Fibroblast of lung (primary cell): ENCODE results near the gene LUC7L. TPM values are rescaled to one million over a fixed set of nuclear protein-coding genes. Genes with fewer than 3 reads are reported as not detected.

ENCODE experiments used
- DNase-seq, 2 donors: peaks; one replicate each; pipeline versions ENCODE4 v3.0.0 to v3.0.0-alpha.2; 2010; ENCODE audit warnings: low read depth in 2 of 2
- H2AFZ ChIP-seq: 2 replicates; pipeline ENCODE4 v1.5.1; 2012; ENCODE audit warnings: low read length, control low read depth, inconsistent platforms
- H3K27ac ChIP-seq: 2 replicates; pipeline ENCODE4 v1.5.1; 2011; ENCODE audit warnings: low read length, control low read depth; ENCODE audit not compliant: insufficient read depth
- H3K27me3 ChIP-seq: 2 replicates; pipeline ENCODE4 v1.5.1; 2011; ENCODE audit warnings: mild to moderate bottlenecking, low read length; ENCODE audit not compliant: control insufficient read depth, insufficient read depth
- H3K36me3 ChIP-seq: 2 replicates; pipeline ENCODE4 v1.5.1; 2011; ENCODE audit warnings: low read length; ENCODE audit not compliant: control insufficient read depth, insufficient read depth
- H3K4me1 ChIP-seq: 2 replicates; pipeline ENCODE4 v1.5.1; 2011; ENCODE audit warnings: low read length; ENCODE audit not compliant: control insufficient read depth, insufficient read depth; ENCODE audit errors: extremely low read depth
- H3K4me2 ChIP-seq: 2 replicates; pipeline ENCODE4 v1.5.1; 2011; ENCODE audit warnings: low read length, control low read depth; ENCODE audit not compliant: insufficient read depth; ENCODE audit errors: extremely low read depth
- H3K4me3 ChIP-seq, 4 experiments: fragments of 200-600 bp in 1 of 4; sonication (generic) in 1 of 4; replicated peaks in 1 of 4; 2 replicates each; pipeline ENCODE4 v1.5.1; 2011 to 2016; ENCODE audit warnings: low read length in 4 of 4, low read depth in 3 of 4, mild to moderate bottlenecking in 3 of 4, control low read depth in 2 of 4, inconsistent platforms in 1 of 4, mixed read lengths in 1 of 4; ENCODE audit not compliant: insufficient read depth in 1 of 4; ENCODE audit errors: control extremely low read depth in 1 of 4
- H3K79me2 ChIP-seq: 2 replicates; pipeline ENCODE4 v1.5.1; 2012; ENCODE audit warnings: mild to moderate bottlenecking, low read length, inconsistent platforms; ENCODE audit not compliant: control insufficient read depth, insufficient read depth
- H3K9ac ChIP-seq: 2 replicates; pipeline ENCODE4 v1.5.1; 2011; ENCODE audit warnings: mild to moderate bottlenecking, low read length, control low read depth; ENCODE audit not compliant: insufficient read depth
- H3K9me3 ChIP-seq: 2 replicates; pipeline ENCODE4 v1.5.1; 2012; ENCODE audit warnings: low read depth, low read length; ENCODE audit not compliant: control insufficient read depth, insufficient read depth
- H4K20me1 ChIP-seq: 2 replicates; pipeline ENCODE4 v1.5.1; 2011; ENCODE audit warnings: low read length; ENCODE audit not compliant: control insufficient read depth, insufficient read depth; ENCODE audit errors: extremely low read depth
- CTCF ChIP-seq, 2 donors: IDR thresholded peaks in 1 of 2; conservative IDR thresholded peaks in 1 of 2; 1 replicate in 1 of 2; 2 replicates in 1 of 2; pipeline ENCODE4 v1.5.1; 2011 to 2012; ENCODE audit warnings: low read length in 2 of 2, control low read depth in 1 of 2, inconsistent platforms in 1 of 2, low read depth in 1 of 2, mild to moderate bottlenecking in 1 of 2
- EZH2 ChIP-seq: IDR thresholded peaks from 2 replicates; pipeline ENCODE4 v1.5.1; 2012; ENCODE audit warnings: low read length, control low read depth, mild to moderate bottlenecking; ENCODE audit errors: missing control alignments
- polyA plus RNA-seq, 2 donors: library from polyadenylated mRNA; depleted of rRNA in 1 of 2; stranded (reverse) in 1 of 2; unstranded in 1 of 2; fragments of >200 nt; gene quantifications; 2 replicates each; pipeline ENCODE4 v1.2.1, GENCODE V29; 2011 to 2012; ENCODE audit warnings: missing spikeins in 1 of 2
- total RNA-seq: library from RNA; depleted of rRNA; stranded (reverse); fragments of >200 nt; gene quantifications from 2 replicates; pipeline ENCODE4 v1.2.1, GENCODE V29; 2014

LUC7L gene
- total and polyA plus RNA-seq, 2 donors (not counting 1 experiment from before 2014, with no cell fraction given): 30.9 to 38.0 TPM

DNA sequence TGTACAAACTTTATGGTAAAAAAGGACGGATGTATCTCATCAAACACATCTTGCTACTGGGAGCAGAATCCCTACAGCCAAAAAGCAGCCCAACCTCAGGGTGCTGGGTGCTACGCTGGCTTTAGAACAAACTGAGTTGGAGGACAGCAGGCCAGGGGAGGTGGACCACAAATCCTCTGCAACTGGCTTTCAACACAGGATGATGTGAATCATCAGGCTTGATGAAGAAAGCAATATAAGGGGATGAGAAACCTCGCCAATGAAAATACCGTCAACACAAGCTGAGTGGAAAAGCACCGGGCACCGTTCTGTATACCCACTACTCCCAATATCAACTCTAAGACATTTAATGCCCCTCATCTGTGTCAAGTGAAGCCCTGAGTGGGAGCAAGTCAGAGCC, 34.7 kb downstream of the LUC7L start:
- H3K27me3 ChIP-seq: no peaks in the 10 kb centered on the region
- no peak overlapping the region for H3K27ac ChIP-seq
- H3K36me3 ChIP-seq: peaks cover 26% of the 10 kb centered on the region
- no peak overlapping the region for H2AFZ ChIP-seq
- H3K9me3 ChIP-seq: no peaks in the 10 kb centered on the region
- DNase-seq: peak in 1 of 2 donors; percentile 27
- no peak overlapping the region for H3K4me2 ChIP-seq
- H3K9ac ChIP-seq: no peak overlapping the region
- H3K4me3 ChIP-seq: no peak overlapping the region
- no peaks in the 10 kb centered on the region for H4K20me1 ChIP-seq
- no peaks in the 10 kb centered on the region for H3K4me1 ChIP-seq
- H3K79me2 ChIP-seq: no peaks in the 10 kb centered on the region
- no peak for TF ChIP-seq EZH2
- TF ChIP-seq CTCF (conservative IDR thresholded peaks at IDR 0.05 in 1 of 2, IDR thresholded peaks at IDR 0.05 in 1 of 2; ENCODE audit: low read depth in 1 of 2, low read length in 2 of 2): no peak

DNA sequence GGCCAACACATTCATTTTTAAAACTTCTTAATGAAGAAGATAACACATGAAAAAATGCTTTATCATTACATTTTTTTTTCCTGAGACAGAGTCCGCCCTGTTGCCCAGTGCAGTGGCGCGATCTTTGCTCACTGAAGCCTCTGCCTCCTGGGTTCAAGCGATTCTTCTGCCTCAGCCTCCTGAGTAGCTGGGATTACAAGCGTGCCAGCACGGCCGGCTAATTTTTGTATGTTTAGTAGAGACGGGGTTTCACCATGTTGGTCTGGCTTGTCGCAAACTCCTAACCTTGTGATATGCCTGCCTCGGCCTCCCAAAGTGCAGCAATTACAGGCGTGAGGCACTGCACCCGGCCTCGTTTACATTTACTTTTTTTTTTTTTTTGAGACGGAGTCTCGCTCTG, 35.8 kb downstream of the LUC7L start:
- Histone ChIP-seq H2AFZ (no peak overlapping the region), H3K9ac (no peak overlapping the region), H3K4me3 (no peak overlapping the region), H3K4me1 (no peaks in the 10 kb centered on the region), H3K36me3 (peaks cover 31% of the 10 kb centered on the region), H4K20me1 (no peaks in the 10 kb centered on the region), H3K27me3 (no peaks in the 10 kb centered on the region), H3K9me3 (no peaks in the 10 kb centered on the region), H3K79me2 (no peaks in the 10 kb centered on the region), H3K4me2 (no peak overlapping the region), H3K27ac (no peak overlapping the region)
- TF ChIP-seq CTCF (conservative IDR thresholded peaks at IDR 0.05 in 1 of 2, IDR thresholded peaks at IDR 0.05 in 1 of 2; ENCODE audit: low read depth in 1 of 2, low read length in 2 of 2): no peak
- no peak for TF ChIP-seq EZH2
- no peak for DNase-seq

GRCh38 chr16:192686-193085, 36.6 kb downstream of the LUC7L start:
- no peaks in the 10 kb centered on the region for H3K4me1 ChIP-seq
- H3K4me2 ChIP-seq: no peak overlapping the region
- H3K36me3 ChIP-seq: peaks cover 30% of the 10 kb centered on the region
- H3K79me2 ChIP-seq: no peaks in the 10 kb centered on the region
- no peak overlapping the region for H3K4me3 ChIP-seq
- H4K20me1 ChIP-seq: no peaks in the 10 kb centered on the region
- H3K9ac ChIP-seq: no peak overlapping the region
- no peaks in the 10 kb centered on the region for H3K27me3 ChIP-seq
- DNase-seq: no peak
- H3K27ac ChIP-seq: no peak overlapping the region
- no peaks in the 10 kb centered on the region for H3K9me3 ChIP-seq
- TF ChIP-seq EZH2: no peak
- no peak for TF ChIP-seq CTCF (conservative IDR thresholded peaks at IDR 0.05 in 1 of 2, IDR thresholded peaks at IDR 0.05 in 1 of 2; ENCODE audit: low read depth in 1 of 2, low read length in 2 of 2)
- no peak overlapping the region for H2AFZ ChIP-seq
